ENCODE measurements around the gene SYT1.

The SYT1 gene

DNA sequence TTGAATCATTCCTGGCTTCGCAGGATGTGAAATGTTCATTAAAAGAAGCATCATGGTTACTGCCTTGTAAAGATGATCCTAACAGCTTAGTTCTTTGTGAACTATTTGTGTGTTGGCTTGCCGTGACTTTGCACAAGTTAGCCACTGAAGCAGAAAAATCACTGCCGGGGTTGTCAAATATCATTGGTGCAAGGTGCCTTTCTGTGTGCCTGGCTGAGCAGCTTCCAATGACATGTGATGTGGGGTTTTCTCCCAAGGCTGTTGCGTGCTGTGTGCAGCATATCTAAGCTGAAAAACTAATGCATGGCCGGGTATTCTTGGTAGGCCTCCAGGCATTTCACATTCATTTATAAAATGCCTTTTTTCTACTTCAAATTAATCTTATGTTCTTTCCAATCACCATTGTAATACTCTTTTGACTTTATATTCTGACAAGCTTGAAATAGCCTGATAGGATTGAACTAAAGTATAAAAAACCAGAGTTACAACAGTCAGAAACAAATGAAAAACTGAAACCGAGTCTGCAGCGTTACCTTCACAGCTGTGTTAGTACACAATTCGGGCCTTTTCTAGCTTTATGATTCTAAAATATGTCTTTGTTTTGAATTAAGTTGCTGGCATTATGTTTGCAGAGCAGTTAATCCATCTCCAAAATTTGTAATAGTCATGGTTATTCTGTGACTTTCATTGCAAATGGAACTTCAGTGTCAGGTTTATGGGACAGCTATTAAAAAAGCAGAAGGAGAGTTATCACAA lies 222.1 kb downstream of the SYT1 start:
- DNase-seq (ENCODE audit: low read depth), result no peak
- no peak overlapping the region for H3K4me3 ChIP-seq (ENCODE audit: low read length)
- TF ChIP-seq, protein P1, sequence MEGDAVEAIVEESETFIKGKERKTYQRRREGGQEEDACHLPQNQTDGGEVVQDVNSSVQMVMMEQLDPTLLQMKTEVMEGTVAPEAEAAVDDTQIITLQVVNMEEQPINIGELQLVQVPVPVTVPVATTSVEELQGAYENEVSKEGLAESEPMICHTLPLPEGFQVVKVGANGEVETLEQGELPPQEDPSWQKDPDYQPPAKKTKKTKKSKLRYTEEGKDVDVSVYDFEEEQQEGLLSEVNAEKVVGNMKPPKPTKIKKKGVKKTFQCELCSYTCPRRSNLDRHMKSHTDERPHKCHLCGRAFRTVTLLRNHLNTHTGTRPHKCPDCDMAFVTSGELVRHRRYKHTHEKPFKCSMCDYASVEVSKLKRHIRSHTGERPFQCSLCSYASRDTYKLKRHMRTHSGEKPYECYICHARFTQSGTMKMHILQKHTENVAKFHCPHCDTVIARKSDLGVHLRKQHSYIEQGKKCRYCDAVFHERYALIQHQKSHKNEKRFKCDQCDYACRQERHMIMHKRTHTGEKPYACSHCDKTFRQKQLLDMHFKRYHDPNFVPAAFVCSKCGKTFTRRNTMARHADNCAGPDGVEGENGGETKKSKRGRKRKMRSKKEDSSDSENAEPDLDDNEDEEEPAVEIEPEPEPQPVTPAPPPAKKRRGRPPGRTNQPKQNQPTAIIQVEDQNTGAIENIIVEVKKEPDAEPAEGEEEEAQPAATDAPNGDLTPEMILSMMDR (conservative IDR thresholded peaks at IDR 0.05; ENCODE audit: low read length), result no peak

DNA sequence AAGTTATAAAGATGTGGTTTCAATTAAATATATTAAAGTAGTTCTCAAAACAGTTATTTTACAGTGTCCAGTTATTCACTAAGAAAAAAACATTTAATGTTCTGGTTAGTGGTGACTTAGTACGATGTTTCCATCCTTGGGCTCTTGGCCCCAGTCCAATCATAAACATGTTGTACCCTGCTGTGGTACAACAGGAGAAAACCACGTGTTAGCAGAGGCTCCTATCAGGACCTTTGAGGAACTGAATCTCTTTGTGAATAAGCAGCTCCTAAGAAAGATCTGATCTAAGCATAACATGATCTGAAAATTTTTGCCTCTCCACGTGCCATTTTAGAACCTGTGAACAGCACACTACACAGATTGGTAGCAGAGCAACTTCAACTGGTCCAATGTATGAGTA lies 234.0 kb downstream of the SYT1 start:
- DNase-seq (ENCODE audit: low read depth), result no peak
- no peak overlapping the region for H3K4me3 ChIP-seq (ENCODE audit: low read length)
- TF ChIP-seq, protein P1 (conservative IDR thresholded peaks at IDR 0.05; ENCODE audit: low read length), result no peak

DNA sequence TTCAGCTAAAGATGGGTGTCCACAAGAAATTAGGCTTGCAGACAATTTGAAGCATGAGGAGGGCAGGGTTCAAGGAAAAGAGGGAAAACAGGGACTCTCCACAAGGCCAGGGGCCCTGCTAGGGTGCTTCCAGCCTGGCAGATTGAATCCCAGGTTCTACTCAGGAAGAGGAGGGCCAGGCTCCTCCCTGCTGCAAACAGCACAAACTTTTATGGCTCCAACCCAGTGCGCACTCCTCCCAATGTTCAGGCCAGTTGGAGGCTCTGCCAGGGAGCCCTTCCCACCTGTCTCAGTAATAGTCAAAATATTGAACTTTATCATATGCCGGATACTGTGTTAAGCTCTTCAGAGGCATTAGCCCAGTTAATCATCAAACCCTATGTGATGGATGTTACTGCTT lies 244.4 kb downstream of the SYT1 start:
- no peak overlapping the region for H3K4me3 ChIP-seq (ENCODE audit: low read length)
- TF ChIP-seq, protein P1 (conservative IDR thresholded peaks at IDR 0.05; ENCODE audit: low read length), result no peak
- no peak for DNase-seq (ENCODE audit: low read depth)

DNA sequence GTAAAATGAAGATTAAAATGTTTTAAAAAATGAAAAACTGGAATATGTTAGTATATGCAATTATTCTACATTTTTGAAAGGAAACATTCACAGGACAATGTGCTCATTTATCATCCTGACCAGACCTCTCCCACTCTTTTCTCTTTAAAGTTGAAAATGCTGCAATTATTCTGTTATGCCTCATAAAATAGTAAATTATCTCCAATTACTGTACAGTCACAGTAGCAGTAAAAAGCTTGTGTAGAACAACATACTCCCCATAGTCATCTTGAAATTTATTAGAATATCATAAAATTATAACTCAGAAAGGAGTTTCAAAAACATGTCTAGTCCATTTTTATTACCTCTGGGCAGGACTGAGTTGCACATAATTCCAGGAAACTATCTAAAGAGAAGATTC lies 250.3 kb downstream of the SYT1 start:
- TF ChIP-seq, protein P1 (conservative IDR thresholded peaks at IDR 0.05; ENCODE audit: low read length), result no peak
- DNase-seq (ENCODE audit: low read depth), result no peak
- no peak overlapping the region for H3K4me3 ChIP-seq (ENCODE audit: low read length)

DNA sequence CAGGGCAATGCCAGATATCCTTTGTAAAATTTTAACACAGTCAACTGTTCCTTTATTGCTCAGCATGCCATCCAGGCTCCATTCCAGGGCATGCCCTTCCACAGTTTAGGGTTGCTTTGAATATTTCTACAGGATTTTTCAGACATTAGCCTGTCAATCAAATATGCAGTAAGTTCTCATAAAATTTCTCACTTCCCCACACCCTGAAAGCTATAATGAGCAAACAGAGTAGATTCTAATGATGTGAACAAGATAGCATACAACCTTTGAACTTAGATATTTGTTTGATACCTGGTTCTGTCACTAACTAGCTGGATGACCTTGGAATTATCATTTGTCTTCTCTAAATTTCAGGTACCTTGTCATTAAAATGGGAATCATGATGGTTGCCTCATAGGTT lies 251.2 kb downstream of the SYT1 start:
- H3K4me3 ChIP-seq (ENCODE audit: low read length), result no peak overlapping the region
- TF ChIP-seq, protein P1 (conservative IDR thresholded peaks at IDR 0.05; ENCODE audit: low read length), result no peak
- DNase-seq (ENCODE audit: low read depth), result no peak

DNA sequence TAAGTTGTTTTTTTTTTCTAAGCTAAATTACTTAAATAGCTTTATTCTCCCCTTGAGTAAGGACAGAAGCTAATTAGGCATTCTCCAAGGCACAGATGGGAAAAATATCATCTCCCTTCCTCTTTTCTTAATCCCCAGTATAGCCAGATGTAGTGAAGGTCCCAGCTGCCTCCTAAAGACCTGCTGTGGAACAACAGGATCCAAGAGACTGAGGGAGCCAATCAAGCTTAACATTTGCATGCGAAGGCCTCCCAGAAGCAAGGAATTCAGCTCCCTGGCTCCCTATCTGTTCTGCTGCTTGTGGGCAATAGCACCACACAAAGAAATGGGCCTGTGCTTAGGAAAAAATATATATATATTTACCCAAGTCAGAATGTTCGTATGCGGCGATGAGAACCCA lies 255.2 kb downstream of the SYT1 start:
- DNase-seq (ENCODE audit: low read depth), result no peak
- TF ChIP-seq, protein P1 (conservative IDR thresholded peaks at IDR 0.05; ENCODE audit: low read length), result no peak
- no peak overlapping the region for H3K4me3 ChIP-seq (ENCODE audit: low read length)

DNA sequence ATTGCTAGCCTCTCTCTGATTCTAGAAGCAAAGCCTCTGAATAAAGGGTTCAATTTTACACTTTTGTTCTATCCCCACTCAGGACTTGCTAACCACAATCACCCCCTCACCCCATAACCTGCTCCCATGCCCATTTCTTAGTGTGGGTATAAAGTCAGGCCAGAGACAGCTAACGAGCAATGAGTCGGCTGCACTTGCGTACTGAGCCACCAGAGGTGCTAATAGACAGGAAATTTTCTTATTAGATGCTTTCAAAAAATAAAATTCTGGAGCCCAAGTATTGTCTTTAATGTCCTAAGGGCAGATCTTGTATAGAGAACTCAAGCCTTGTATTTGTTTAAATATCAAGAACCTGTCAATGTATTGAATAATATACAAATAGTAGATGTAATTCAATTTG lies 256.9 kb downstream of the SYT1 start:
- DNase-seq (ENCODE audit: low read depth), result no peak
- TF ChIP-seq, protein P1 (conservative IDR thresholded peaks at IDR 0.05; ENCODE audit: low read length), result peak; percentile 35
- no peak overlapping the region for H3K4me3 ChIP-seq (ENCODE audit: low read length)

All from AG10803 (cell line).